ENCODE results near the gene LDLRAD4. TPM values are rescaled to one million over a fixed set of nuclear protein-coding genes. Genes with fewer than 3 reads are reported as not detected.

LDLRAD4 gene
- total and polyA plus RNA-seq, 9 of the 15 experiments (the other 6 are each of a cell fraction or from before 2014, with no cell fraction given), result 0.01 TPM; not detected in 8

- DNase-seq (ENCODE audit: extremely low read depth in 1 of 4, low spot score in 3 of 4), result no peak
- CTCF ChIA-PET (ENCODE audit: low intra/inter-chr PET ratio), result no interaction called here
Measured at GRCh38 chr18:13553449-13553848, 334.9 kb downstream of the LDLRAD4 start.

More at GRCh38 chr18:13553449-13553848, 334.9 kb downstream of the LDLRAD4 start:
- no TSS peak for BruUV-seq (replicated peaks)
- Histone ChIP-seq H4K20me1 (replicated peaks; ENCODE audit: control insufficient read depth, insufficient read depth, low read length) (no peaks in the 10 kb centered on the region; the same call in 1 of the 2 replicates), H3K79me2 (ENCODE audit: control insufficient read depth, insufficient read depth, low read length) (no peaks in the 10 kb centered on the region), H3K27me3 (ENCODE audit: control insufficient read depth in 2 of 2, insufficient read depth in 2 of 2, low read length in 2 of 2) (peaks cover 0 to 8% of the 10 kb centered on the region in 2 experiments; a peak in 3 of 5 replicates), H3K9me3 (replicated peaks; ENCODE audit: control insufficient read depth, insufficient read depth, low read depth, low read length) (no peaks in the 10 kb centered on the region), H3K4me1 (replicated peaks in 1 of 2; ENCODE audit: control insufficient read depth in 2 of 2, insufficient read depth in 2 of 2, low read length in 2 of 2) (no peaks in the 10 kb centered on the region), H3K9ac (ENCODE audit: insufficient read depth in 1 of 2, low read depth in 2 of 2, low read length in 2 of 2) (no peak overlapping the region), H3K27ac (ENCODE audit: extremely low read depth, low read depth, low read length) (no peak overlapping the region), H3K36me3 (ENCODE audit: control insufficient read depth, insufficient read depth, low read length) (no peaks in the 10 kb centered on the region), H3K4me3 (no peak overlapping the region), H2AFZ (ENCODE audit: low read depth, low read length) (no peak overlapping the region), H3K4me2 (ENCODE audit: insufficient read depth, low read length) (no peak overlapping the region), H3K9me1 (ENCODE audit: control insufficient read depth, insufficient read depth, low read length) (no peaks in the 10 kb centered on the region)
- in situ Hi-C loops (cut with MboI), result loop anchor here (10.0 kb wide), 1 partner anchor 531 kb away; no protein-coding TSS in a partner anchor
- FAIRE-seq (no peak), ATAC-seq (no peak)
- no peak for TF ChIP-seq ZNF586 (CRISPR knock-in tag; conservative IDR thresholded peaks at IDR 0.05)
- TF ChIP-seq CREB3L1 (IDR thresholded peaks at IDR 0.05; ENCODE audit: borderline replicate concordance, low read depth), result no peak
- TF ChIP-seq THRA (IDR thresholded peaks at IDR 0.05), result no peak
- no peak for TF ChIP-seq SIN3B (IDR thresholded peaks at IDR 0.05; ENCODE audit: low read depth)
- no peak for TF ChIP-seq BMI1 (IDR thresholded peaks at IDR 0.05; ENCODE audit: low read length)
- no peak for TF ChIP-seq GTF2B (IDR thresholded peaks at IDR 0.05; ENCODE audit: extremely low read depth, insufficient read length)
- no peak for TF ChIP-seq FOXK1 (CRISPR knock-in tag; IDR thresholded peaks at IDR 0.05; ENCODE audit: borderline replicate concordance)
- no peak for TF ChIP-seq NR2C2 (CRISPR knock-in tag; IDR thresholded peaks at IDR 0.05)
- TF ChIP-seq NR2C2 (tag; IDR thresholded peaks at IDR 0.05), result no peak
- TF ChIP-seq MAX (CRISPR knock-in tag; IDR thresholded peaks at IDR 0.05), result no peak
- TF ChIP-seq KLF10 (CRISPR knock-in tag; IDR thresholded peaks at IDR 0.05), result no peak
- TF ChIP-seq ZBTB17 (CRISPR knock-in tag; IDR thresholded peaks at IDR 0.05), result no peak
- no peak for TF ChIP-seq POLR2AphosphoS5 (IDR thresholded peaks at IDR 0.05; ENCODE audit: control insufficient read depth, insufficient read depth, low read depth, low read length)
- no peak for TF ChIP-seq MAFK (IDR thresholded peaks at IDR 0.05; ENCODE audit: low read length)
- TF ChIP-seq PRDM10 (IDR thresholded peaks at IDR 0.05; ENCODE audit: partially characterized antibody), result no peak
- POLR2A ChIA-PET, result no interaction called here
- under 1% methylated on average over 9 of the region's 9 CpGs for WGBS (ENCODE audit: insufficient coverage, low coverage, missing lambda C conversion rate)
- intact Hi-C loops (cut with micrococcal nuclease), result loop anchor here (10.0 kb wide), 1 partner anchor 521 kb away; no protein-coding TSS in a partner anchor

Data from K562 (cell line).